ENCODE measurements around the gene HES4.
"Not testable (repeated sequence)": the region's sequence is repeated elsewhere in the genome, so short reads cannot be mapped to it uniquely, and the experiment has no call there.

Gene HES4

DNA sequence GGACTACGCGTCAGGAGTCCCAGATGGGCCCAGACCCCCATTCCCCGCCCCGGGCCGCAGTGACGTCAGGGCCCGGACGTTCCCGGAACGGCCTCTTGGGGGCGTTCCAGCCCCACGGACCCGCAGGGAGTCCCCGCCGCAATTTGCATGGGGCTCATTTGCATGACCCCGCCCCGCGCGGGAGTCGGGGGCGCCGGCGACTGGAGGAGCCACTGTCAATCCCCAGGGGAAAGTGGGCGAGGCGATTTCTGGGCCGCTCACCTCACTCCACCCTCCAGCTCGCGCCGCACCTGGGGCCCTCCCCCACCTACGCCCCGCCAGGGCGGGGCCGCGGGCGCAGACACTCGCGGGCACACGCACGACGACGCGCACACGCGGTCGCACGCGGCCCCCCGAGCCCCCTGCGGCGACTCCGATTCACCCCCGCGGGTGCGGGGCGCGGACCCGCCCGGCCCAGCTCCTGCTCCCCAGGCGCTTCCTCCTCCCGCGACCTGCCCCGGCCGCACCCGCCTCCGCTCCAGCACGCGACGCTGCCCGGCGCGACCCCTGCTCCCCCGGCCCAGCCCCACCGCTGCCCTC lies 33.2 kb upstream of the HES4 start:
- no peak for DNase-seq

DNA sequence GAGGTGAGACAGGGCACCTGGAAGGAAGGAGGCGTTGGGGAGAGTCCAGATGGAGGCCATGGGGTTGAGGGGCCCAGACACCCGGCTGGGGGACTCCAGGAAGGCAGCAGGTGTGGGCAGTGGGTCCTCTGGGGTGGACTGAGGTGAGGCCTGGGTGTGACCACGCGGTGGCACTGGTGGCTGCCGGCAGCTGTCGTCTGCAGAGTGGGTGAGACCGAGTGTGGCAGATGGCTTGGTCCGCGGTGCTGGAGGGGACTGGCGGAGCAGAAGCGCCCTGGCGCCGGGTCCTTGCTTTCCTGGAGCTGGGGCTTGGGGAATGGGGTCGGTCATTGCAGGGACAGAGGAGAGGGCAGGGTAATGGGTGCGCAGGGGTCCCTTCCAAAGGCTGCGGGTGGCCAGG lies 32.5 kb upstream of the HES4 start:
- DNase-seq: no peak

DNA sequence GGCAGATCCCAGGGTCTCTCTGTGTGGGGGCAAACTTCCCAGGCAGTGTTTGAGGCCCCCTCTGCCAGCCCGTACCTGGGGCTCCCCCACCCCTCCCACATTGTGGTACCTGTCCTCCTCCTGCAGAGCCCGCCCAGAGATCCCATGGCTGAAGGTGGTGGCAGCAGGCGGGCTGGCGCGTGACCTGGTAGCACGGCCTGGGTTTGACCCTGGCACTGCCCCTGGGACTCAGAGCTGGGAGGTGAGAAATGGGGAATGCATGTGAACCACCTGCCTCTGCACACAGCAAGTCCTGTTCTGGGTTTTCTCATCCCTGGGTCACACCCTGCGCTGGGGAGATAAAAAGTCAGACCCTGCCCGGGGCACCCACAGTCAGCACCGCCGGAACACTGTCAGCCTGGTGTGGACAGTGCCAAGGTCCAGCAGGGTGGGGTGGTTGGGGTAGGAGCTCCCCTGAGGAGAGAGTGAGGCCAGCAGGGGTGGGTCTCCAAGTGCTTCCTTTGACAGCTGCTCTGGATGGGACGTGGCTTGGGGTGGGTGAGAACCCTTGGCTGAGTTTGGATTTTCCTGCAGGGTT lies 31.9 kb upstream of the HES4 start:
- DNase-seq: no peak

DNA sequence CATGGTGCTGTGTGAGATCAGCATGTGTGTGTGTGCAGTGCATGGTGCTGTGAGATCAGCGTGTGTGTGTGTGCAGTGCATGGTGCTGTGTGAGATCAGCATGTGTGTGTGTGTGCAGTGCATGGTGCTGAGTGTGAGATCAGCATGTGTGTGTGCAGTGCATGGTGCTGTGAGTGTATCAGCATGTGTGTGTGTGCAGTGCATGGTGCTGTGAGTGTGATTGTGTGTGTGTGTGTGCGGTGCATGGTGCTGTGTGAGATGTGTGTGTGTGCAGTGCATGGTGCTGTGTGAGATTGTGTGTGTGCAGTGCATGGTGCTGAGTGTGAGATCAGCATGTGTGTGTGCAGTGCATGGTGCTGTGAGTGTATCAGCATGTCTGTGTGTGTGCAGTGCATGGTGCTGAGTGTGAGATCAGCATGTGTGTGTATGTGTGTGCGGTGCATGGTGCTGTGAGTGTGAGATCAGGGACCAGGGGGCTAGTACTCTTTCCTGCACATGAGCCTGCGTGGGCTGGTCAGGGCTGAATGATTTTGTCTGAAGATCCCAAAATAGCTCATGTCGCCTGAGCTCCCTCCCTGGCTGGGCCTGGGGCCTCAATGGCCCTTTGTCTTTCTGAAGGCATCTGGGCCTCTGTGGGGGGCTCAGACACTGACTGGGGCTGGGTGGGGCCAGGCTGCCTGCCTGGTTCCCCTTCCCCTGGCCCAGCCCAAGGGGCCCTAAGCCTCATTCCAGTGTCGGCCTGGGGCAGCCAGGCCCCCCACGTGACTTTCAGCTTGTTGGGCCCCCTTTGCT lies 31.2 kb upstream of the HES4 start:
- not testable (repeated sequence) for DNase-seq

DNA sequence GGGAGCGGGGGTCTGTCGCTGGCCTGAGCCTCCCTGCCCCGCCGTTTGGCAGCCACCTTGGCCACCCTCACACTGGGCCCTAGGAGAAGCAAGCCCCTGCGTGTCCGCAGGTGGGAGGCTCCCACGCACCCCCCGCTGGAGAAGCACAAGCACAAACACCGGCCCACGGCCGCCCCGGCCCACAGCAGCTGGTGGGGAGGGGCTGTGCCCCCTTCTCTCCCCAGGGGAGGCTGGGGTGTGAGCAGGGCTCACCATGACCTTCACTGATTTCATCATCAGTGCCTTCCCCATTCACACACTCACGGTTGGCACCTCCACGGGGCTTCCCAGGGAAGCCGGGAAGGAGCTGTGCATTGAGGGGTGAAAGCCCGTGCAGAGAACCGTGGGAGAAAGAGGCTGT lies 27.9 kb upstream of the HES4 start:
- DNase-seq: no peak

DNA sequence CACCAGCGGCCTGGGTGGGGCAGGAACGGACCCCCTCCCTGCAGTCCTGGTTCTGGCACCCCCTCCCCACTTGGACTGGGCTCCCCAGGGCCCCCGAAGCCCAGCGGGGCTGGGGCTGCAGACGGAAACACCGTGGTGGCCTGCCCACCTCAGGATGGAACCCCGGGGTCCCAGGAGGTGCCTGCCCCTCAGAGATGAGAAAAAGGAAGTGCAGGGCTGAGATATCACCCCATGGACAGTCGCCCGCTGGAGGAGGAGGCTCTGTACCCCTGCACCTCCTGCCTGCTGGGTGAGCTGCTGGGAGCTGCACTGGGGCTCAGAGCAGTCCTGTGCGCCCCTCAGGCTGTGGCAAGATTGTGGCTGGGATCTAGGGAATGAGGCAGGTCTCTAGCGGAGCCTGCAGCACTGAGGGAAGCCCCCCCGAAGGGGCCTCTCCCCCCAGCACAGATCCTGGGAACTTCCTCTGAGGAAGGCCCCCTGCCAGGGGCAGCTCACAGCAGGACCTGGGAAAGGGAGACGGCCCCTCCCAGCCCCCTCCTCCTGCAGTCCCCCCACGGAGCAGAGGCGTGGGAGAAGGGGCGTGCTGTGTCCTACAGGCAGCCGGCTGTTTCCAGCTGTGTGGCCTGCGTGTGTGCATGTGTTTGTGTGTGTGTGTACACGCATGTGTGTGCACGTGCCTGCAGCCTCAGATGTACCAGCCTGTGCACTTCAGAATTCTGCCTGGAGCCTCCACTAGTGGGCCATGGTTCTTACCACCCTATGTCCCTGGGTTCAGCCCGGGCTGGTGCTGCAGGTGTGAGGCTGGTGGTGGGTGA lies 26.9 kb upstream of the HES4 start:
- no peak for DNase-seq

DNA sequence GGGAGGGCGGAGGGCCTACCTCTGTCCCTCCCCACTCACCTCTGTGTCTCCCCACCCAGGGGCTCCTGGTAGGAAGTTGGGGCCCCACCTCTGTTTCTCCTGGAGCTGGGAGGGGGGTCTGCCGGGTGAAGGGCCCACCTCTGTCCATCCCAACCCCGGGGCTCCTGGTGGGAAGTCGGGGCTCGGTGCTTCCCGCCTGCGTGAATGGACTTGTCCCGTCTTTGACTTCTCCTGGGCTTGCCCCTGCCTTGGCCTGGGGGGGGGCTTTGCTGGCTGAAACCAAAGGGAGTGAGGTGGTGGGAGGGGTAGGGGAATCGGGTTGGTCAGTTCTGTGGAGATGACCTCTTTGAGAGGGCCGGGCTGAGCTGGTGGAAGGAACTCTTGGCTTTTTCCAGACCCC lies 25.8 kb upstream of the HES4 start:
- no peak for DNase-seq

DNA sequence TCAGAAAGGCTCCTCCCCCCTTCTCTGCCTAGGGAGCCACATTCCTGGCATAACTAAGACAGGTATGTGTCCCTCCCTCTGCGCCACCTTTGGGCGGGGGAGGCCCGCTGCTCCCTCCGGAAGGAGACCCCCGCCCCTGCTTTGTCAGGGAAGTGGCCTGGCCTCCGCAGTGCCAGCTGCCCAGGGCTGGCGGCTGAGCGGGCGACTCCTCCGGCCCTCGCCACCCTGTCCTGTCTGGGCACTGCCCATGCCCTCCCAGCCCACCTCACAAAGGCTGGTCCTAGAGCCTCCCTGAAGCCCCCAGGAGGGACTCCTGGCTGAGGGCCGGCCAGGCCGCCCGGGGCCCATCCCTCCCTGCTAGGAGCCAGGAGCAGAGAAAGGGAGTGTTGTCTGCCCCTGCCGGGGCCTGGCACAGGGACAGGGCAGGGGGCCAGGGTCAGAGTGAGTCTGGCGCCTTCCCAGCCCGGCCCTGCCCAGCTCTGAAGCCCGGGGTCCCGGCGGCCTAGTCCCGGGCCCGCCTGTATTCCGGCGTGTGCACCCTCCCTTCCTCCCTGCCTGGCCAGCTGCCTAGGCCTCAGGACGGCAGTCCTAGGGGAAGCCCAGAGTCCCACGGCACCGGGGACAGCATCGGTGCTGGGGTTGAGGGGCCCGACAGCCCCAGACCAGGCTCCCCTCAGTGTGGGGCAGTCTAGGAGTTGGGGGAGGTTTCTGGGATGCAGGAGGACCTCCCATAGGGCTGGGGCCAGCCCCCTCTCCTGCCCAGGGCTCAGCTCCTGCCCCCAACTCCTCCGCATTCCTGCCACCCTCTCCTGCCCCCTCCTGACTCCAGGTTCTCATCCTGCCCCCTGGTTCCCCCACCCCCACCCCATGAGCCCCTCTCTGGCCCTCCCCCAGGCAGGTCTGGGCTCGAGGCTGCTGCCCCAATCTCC lies 25.1 kb upstream of the HES4 start:
- DNase-seq: no peak

DNA sequence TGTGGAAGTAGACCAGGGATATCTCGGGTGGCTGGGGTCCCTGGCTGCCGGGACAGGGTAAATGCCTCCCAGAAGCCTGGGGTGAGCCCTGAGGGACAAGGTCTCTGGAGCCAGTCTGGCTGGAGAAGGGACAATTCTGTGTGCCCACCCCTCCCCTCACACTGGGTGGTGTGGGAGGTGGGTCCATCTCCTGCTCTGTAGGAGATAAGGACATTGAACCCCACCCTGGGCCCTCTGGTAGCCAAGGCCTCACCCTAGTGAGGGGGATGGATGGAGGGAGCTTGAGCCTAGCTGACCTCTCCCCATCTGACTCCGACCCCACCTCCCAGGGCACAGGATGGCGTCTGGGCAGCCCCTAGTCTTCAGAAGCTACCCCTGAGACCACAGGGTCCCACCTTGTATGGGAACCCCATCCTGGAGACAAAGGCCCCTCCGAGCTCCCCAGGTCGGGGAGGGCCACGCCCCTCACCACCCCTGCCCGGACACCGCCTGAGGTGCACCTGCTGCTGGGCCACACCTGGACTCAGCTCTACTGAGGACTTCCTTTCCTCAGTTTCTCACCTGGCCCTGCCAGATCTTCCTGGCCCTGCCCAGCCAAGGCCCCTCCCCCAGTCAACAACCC lies 24.4 kb upstream of the HES4 start:
- no peak for DNase-seq

DNA sequence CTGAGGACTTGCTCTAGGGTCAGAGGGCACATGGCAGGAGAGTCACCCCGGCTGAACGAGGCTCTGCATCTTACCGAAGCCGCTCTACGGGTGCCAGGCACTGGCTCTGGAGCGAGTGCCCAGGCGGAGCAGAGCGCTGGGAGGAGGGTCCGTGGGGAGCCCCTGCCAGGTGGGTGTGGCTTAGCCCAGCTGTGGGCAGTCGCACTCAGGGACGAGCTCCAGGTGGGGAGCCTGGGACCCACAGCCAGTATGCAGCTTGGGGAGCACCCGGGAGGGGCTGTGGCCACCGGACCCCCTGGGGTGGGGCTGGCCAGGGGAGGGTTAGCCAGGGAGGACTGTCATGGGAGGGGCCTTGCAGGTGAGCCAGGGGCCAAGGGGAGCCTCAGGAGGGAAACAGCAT lies 23.8 kb upstream of the HES4 start:
- DNase-seq: no peak

DNA sequence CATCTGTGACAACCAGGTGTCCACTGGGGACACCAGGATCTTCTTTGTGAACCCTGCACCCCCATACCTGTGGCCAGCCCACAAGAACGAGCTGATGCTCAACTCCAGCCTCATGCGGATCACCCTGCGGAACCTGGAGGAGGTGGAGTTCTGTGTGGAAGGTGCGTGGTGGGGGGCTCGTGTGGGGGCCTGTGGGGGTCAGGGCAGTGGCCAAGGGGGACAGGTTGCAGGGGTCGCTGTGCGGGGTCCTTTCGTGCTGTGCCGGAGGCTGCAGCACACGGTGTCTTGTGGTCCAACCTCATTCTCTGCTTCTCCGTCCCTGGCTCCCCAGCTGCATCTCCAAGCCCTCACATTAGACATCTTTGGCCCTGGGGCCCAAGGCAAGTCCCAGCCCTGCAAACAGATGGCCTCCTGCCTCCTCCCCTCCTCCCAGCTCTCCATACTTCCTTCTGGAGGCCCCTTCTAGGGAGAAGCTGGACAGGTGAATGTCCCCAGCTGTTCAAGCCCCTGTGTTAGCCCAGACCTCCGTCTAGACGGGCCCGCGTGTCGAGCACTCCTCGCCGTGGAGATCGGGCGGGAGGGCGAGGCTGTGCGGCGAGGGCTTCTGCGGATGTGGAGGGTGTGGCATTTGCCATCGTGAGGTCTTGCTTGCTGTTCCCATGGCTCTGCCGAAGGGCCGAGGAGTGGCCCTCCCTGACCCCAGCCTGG lies 22.6 kb upstream of the HES4 start:
- no peak for DNase-seq

DNA sequence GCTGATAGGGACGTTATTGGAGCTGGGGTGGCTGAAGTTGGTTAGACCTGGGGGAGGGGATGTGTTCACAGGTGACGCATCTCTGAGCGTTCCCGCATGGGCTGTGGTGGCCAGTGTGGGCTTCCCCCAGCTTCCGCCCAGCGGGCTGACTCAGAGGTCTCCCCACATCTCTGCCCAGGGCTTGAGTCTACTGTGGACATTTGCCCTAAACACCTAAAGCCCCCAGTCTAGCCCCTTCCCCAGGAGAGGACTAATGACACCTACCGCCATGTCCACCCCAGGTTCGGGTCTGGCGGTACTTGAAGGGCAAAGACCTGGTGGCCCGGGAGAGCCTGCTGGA lies 22.0 kb upstream of the HES4 start:
- no peak for DNase-seq

DNA sequence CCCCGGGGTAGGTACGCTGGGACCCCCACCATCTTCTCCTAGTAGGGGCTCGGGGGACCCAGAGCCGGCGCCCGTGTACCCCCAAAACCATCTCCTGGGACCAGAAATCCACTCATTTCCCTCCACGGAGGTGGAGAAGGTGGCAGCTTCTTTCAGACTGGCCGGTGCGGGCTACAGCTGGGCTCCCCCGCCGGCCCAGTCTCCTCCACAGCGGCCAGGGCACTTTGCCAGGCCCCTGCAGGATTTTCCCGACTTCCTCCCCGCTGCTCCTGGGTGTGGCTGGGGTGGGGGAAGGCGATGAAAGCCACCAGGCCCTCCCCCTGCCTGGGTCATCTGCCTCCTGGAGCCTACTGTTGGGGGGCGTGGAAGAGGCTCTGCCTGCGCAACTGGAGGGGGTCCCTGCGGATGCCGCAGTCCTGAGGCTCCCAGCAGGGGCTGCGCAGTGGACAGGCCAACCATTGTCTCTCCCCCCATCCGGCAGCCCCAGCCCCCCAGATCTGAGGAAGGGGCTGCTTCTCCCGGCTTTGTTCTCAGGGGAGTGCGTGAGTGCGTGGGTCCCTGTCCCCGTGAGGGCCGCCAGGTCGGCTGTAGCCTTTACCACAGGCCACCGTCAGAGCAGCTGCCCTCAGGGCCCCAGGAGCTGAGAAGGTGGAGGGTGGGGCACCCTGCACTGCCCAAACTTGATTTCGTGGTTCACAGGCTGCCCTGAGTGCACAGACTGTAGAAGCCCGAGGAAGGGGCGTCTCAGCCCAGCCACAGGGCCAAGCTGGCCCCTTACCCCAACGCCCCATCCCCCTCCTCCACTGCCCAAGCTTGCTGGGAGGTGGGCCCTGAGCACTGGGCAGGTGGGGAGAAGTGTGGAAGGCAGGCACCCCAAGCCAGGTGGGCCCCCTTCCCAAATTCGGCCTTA lies 21.4 kb upstream of the HES4 start:
- no peak for DNase-seq

DNA sequence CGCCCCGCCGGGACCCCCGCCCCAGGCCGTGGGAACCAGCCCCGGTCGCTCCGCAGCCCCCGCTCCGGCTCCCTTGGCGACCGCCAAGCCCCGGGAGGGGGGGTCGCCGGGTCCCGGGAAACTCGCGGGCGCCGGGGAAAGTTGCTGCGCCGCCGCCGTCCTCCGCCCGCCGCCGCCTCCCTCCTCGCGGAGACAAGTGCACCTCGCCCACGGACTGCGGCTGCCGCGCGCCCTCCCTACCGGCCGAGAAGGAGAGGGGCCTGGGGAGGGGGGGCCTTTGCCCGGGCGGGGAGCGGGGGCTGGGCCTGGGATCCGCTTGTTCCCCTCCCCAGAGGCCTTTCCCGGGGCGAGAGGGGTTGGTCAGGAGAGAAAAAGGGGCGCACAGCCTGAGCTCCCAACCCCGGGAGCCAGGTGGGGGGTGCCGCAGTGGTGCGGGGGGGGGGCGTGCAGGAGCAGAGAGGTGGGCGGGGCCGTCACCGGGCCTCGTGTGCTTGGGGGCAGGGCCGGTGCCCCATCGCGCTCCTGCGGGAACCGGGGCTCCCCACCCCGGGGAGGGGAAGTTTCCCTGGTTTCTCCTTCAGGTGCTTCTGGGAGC lies 20.6 kb upstream of the HES4 start:
- no peak for DNase-seq

DNA sequence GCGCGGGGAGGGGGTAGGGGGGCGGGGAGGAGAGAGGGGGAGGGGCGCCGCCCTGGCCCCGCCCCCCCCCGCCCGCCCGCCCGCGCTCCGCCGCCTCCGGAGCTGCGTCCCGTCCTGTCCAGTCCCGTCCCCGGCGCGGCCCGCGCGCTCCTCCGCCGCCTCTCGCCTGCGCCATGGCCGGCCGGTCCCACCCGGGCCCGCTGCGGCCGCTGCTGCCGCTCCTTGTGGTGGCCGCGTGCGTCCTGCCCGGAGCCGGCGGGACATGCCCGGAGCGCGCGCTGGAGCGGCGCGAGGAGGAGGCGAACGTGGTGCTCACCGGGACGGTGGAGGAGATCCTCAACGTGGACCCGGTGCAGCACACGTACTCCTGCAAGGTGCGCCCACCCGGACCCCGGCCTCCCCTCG lies 20.1 kb upstream of the HES4 start, which contains the start of gene AGRN:
Gene AGRN, plus strand, starts transcription at position 121 of the 405 bp plus-strand sequence. Its CDS starts 53 bp downstream, at position 174.
- no peak for DNase-seq

DNA sequence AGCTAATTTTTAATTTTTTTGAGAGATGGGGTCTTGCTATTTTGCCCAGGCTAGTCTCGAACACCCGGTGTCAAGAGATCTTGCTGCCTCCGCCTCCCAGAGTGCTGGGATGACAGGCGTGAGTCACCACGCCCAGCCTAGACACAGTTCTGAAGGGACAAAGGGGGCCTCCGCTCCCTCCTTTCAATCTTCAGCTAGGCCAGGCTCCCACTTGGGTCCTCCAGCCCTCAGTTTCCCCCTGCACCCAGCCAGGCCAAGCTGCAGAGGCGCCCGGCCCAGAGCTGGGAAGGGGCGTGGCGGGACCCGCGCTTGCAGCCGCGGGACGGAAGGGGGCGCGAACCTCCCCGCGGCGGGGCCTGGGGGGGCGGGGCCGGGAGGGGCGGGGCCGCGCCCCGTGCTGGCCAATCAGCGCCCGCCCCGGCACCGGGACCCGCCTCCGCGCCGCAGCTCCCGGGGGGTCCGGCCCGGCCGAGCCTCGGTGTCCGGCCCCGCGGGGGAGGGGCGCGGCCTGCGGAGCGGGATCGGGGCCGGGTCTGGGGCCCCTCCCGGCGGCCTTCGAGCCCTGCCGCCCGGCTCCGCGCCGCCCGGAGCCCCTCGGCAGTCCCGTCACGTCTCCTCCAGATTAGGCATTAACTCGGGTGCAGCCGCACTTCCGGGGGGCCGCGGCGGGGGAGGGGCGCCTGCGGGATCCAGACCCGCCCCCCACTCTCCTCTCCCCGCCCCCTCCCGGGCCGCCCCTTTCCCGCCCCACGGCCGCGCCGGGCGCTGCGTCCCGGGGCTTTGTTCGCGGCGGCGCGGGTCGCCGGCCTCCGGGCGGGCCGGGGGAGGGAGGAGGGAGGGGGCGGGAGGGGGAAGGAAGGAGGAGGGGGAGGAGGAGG lies 19.5 kb upstream of the HES4 start:
- DNase-seq: no peak

DNA sequence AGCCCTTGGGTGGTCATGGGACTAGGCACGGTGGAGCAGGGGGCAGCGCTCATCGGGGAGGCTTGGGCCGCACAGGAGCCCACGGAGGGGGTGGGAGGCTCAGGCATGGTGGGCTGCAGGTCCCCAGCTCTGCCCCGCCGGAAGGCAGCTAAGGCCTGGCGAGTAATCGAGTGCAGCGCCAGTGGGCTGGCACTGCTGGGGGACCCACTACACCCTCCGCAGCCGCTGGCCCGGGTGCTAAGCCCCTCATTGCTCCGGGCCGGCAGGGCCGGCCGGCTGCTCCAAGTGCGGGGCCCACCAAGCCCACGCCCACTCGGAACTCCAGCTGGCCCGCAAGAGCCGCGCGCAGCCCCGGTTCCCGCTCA lies 18.4 kb upstream of the HES4 start:
- not testable (repeated sequence) for DNase-seq

DNA sequence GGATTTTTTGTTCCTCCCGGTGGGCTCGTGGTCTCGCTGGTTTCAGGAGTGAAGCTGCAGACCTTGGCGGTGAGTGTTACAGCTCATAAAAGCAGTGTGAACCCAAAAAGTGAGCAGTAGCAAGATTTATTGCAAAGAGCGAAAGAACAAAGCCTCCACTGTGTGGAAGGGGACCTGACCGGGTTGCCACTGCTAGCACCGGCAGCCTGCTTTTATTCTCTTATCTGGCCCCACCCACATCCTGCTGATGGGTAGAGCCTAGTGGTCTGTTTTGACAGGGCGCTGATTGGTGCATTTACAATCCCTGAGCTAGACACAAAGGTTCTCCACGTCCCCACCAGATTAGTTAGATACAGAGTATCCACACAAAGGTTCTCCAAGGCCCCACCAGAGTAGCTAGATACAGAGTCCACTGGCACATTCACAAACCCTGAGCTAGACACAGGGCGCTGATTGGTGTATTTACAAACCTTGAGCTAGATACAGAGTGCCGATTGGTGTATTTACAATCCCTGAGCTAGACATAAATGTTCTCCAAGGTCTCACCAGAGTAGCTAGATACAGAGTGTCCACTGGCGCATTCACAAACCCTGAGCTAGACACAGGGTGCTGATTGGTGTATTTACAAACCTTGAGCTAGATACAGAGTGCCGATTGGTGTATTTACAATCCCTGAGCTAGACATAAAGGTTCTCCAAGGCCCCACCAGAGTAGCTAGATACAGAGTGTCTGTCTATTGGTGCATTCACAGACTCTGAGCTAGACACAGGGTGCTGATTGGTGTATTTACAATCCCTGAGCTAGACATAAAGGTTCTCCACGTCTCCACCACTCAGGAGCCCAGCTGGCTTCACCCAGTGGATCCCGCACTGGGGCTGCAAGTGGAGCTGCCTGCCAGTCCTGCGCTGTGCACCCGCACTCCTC lies 17.8 kb upstream of the HES4 start:
- not testable (repeated sequence) for DNase-seq
